ENCODE results near the gene NISCH.
"Not testable (repeated sequence)": the region's sequence is repeated elsewhere in the genome, so short reads cannot be mapped to it uniquely, and the experiment has no call there.

Gene NISCH

GRCh38 chr3:52524752-52525679 lies 69.6 kb downstream of the NISCH start:
- H3K4me3 ChIP-seq (replicated peaks; ENCODE audit: insufficient read depth, low read length), result no peak overlapping the region
- no peak overlapping the region for H3K27ac ChIP-seq (replicated peaks)
- H3K27me3 ChIP-seq (ENCODE audit: insufficient read depth, poor library complexity, severe bottlenecking), result no peaks in the 10 kb centered on the region
- TF ChIP-seq GABPA (IDR thresholded peaks at IDR 0.05; ENCODE audit: low read depth) (no peak), CTCF (IDR thresholded peaks at IDR 0.05; ENCODE audit: insufficient read depth, low read length) (no peak), POLR2AphosphoS5 (IDR thresholded peaks at IDR 0.05; ENCODE audit: low read depth) (no peak), SPI1 (IDR thresholded peaks at IDR 0.05; ENCODE audit: borderline replicate concordance, low read depth) (no peak), REST (IDR thresholded peaks at IDR 0.05; ENCODE audit: insufficient replicate concordance, low read depth) (no peak)
- DNase-seq (ENCODE audit: low read depth in 1 of 2, low spot score in 1 of 2), result no peak

GRCh38 chr3:52525680-52526561 lies 70.5 kb downstream of the NISCH start:
- DNase-seq (ENCODE audit: low read depth in 1 of 2, low spot score in 1 of 2), result no peak
- H3K27ac ChIP-seq (replicated peaks), result no peak overlapping the region

GRCh38 chr3:52526671-52527038 lies 71.3 kb downstream of the NISCH start:
- H3K27me3 ChIP-seq (ENCODE audit: insufficient read depth, poor library complexity, severe bottlenecking); H3K27ac ChIP-seq (replicated peaks); DNase-seq (ENCODE audit: low read depth in 1 of 2, low spot score in 1 of 2); H3K4me3 ChIP-seq (replicated peaks; ENCODE audit: insufficient read depth, low read length): not testable (repeated sequence)

More at GRCh38 chr3:52525680-52526561, 70.5 kb downstream of the NISCH start:
- no peaks in the 10 kb centered on the region for H3K27me3 ChIP-seq (ENCODE audit: insufficient read depth, poor library complexity, severe bottlenecking)
- H3K4me3 ChIP-seq (replicated peaks; ENCODE audit: insufficient read depth, low read length), result no peak overlapping the region
- TF ChIP-seq SPI1 (IDR thresholded peaks at IDR 0.05; ENCODE audit: borderline replicate concordance, low read depth) (no peak), CTCF (IDR thresholded peaks at IDR 0.05; ENCODE audit: insufficient read depth, low read length) (no peak), GABPA (IDR thresholded peaks at IDR 0.05; ENCODE audit: low read depth) (no peak), POLR2AphosphoS5 (IDR thresholded peaks at IDR 0.05; ENCODE audit: low read depth) (no peak), REST (IDR thresholded peaks at IDR 0.05; ENCODE audit: insufficient replicate concordance, low read depth) (no peak)

Data from HL-60 (cell line).